HTERT RPE-1 (cell line): ENCODE results near the gene ZFAND3.

Experiments
- in situ Hi-C: fragments of 300-500 bp; cut with MboI; formaldehyde crosslinking; loops from 4 replicates; pipeline ENCODE4 v1.14.3; 2020; ENCODE audit warnings: low sequenced_read_pairs

The ZFAND3 gene

GRCh38 chr6:38144365-38144945, 324.9 kb downstream of the ZFAND3 start:
- in situ Hi-C loops = no loop called here

- in situ Hi-C loops = no loop called here
These were observed 326.6 kb downstream of the ZFAND3 start for GRCh38 chr6:38146021-38146733.

GRCh38 chr6:38146734-38147027, 327.2 kb downstream of the ZFAND3 start:
- in situ Hi-C loops = no loop called here

GRCh38 chr6:38148606-38149005, 329.1 kb downstream of the ZFAND3 start:
- in situ Hi-C loops = no loop called here

- in situ Hi-C loops = no loop called here
These were observed 330.0 kb downstream of the ZFAND3 start for GRCh38 chr6:38149531-38149930.

- in situ Hi-C loops = no loop called here
These were observed 330.5 kb downstream of the ZFAND3 start for GRCh38 chr6:38150021-38150420.

GRCh38 chr6:38150681-38151296, 331.3 kb downstream of the ZFAND3 start:
- in situ Hi-C loops = no loop called here

- in situ Hi-C loops = no loop called here
These were observed 332.3 kb downstream of the ZFAND3 start for GRCh38 chr6:38151580-38152500.

- in situ Hi-C loops = no loop called here
These were observed 333.1 kb downstream of the ZFAND3 start for GRCh38 chr6:38152620-38153019.

- in situ Hi-C loops = no loop called here
These were observed 333.7 kb downstream of the ZFAND3 start for GRCh38 chr6:38153076-38153797.

GRCh38 chr6:38153798-38154345, 334.3 kb downstream of the ZFAND3 start:
- in situ Hi-C loops = no loop called here

- in situ Hi-C loops = no loop called here
These were observed 335.2 kb downstream of the ZFAND3 start for GRCh38 chr6:38154731-38155130.

GRCh38 chr6:38155144-38155543, 335.6 kb downstream of the ZFAND3 start:
- in situ Hi-C loops = no loop called here

- in situ Hi-C loops = no loop called here
These were observed 336.2 kb downstream of the ZFAND3 start for GRCh38 chr6:38155621-38156204.

- in situ Hi-C loops = no loop called here
These were observed 337.5 kb downstream of the ZFAND3 start for GRCh38 chr6:38156818-38157565.

GRCh38 chr6:38157905-38158304, 338.4 kb downstream of the ZFAND3 start:
- in situ Hi-C loops = no loop called here

GRCh38 chr6:38158762-38159350, 339.3 kb downstream of the ZFAND3 start:
- in situ Hi-C loops = no loop called here

GRCh38 chr6:38159596-38159995, 340.1 kb downstream of the ZFAND3 start:
- in situ Hi-C loops = no loop called here

GRCh38 chr6:38160831-38161230, 341.3 kb downstream of the ZFAND3 start:
- in situ Hi-C loops = no loop called here
